MCF 10A (cell line): ENCODE measurements around the gene CALY. TPM values are rescaled to one million over a fixed set of nuclear protein-coding genes. Genes with fewer than 3 reads are reported as not detected.

Source experiments
- BruUV-seq: library from RNA; stranded (reverse); fragments of 400-500 nt; replicated peaks from 2 replicates; lab custom pipeline; 2021; lab: Mats Ljungman, UMichigan
- CTCF ChIA-PET: fragments of 300-600 bp; sonication (Branson Sonifier 250); formaldehyde crosslinking; extraction: SDS; loops from one replicate; lab custom pipeline; 2021; ENCODE audit warnings: antibody characterized with exemption, inconsistent platforms; lab: Yijun Ruan, JAX
- POLR2A ChIA-PET: fragments of 300-600, 350-650 bp; sonication (Branson Sonifier 250); formaldehyde crosslinking; extraction: SDS; loops from one replicate; lab custom pipeline; 2020; ENCODE audit warnings: antibody characterized with exemption, inconsistent platforms; lab: Yijun Ruan, JAX
- DNase-seq: peaks from one replicate; pipeline ENCODE4 v3.0.0-alpha.2; 2018; ENCODE audit not compliant: unreplicated experiment
- H3K27ac Mint-ChIP-seq: one replicate; pipeline ENCODE4 v1.8.0; 2022; ENCODE audit warnings: mild to moderate bottlenecking, low read depth, mixed read lengths; ENCODE audit not compliant: unreplicated experiment
- H3K27me3 Mint-ChIP-seq: one replicate; pipeline ENCODE4 v1.8.0; 2022; ENCODE audit warnings: mixed read lengths; ENCODE audit not compliant: insufficient read depth, unreplicated experiment
- H3K36me3 Mint-ChIP-seq: one replicate; pipeline ENCODE4 v1.8.0; 2022; ENCODE audit warnings: mild to moderate bottlenecking, moderate library complexity, mixed read lengths; ENCODE audit not compliant: insufficient read depth, unreplicated experiment
- H3K4me1 Mint-ChIP-seq: one replicate; pipeline ENCODE4 v1.8.0; 2022; ENCODE audit warnings: mixed read lengths; ENCODE audit not compliant: insufficient read depth, unreplicated experiment
- H3K4me3 Mint-ChIP-seq: one replicate; pipeline ENCODE4 v1.8.0; 2022; ENCODE audit warnings: mild to moderate bottlenecking, moderate library complexity, mixed read lengths; ENCODE audit not compliant: unreplicated experiment
- H3K9me3 Mint-ChIP-seq: one replicate; pipeline ENCODE4 v1.8.0; 2022; ENCODE audit warnings: mixed read lengths; ENCODE audit not compliant: unreplicated experiment
- intact Hi-C: fragments of 100-400 bp; cut with micrococcal nuclease; formaldehyde crosslinking; loops from 2 replicates; pipeline ENCODE4 v1.14.1; 2022
- total RNA-seq: library from RNA; stranded (reverse); gene quantifications from 2 replicates; pipeline ENCODE4 v1.2.3, GENCODE V29; 2022
- TF ChIP-seq, protein P1 (sequence below): fragments of 200-600 bp; IDR thresholded peaks from one replicate; pipeline ENCODE4 v1.8.0; 2022; ENCODE audit warnings: antibody characterized with exemption, mild to moderate bottlenecking; ENCODE audit not compliant: unreplicated experiment

The CALY gene
- total RNA-seq, 1 experiment from 2014 or later: not detected

DNA sequence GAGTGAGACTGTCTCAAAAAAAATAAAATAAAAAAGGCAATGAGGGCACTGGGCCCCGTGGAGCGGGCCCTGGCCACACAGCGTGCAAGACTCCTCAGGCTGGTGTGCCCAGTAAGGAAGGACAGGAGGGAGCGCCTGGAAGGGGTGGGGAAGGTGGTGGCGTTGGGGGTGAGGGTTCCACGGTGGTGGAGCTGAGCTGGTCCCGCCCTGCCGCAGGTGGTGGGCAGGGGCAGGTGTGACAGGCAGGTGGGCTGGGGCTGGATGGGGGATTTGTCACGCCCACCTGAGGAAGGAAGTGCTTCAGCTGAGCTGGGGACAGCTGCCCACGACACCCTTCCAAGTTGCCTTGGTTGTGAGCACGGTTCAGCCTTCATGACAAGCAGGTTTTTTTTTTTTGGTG is 9.7 kb upstream of the CALY start:
- intact Hi-C loops: no loop called here
- no peak overlapping the region for H3K27ac Mint-ChIP-seq
- peaks cover 10% of the 10 kb centered on the region for H3K36me3 Mint-ChIP-seq
- BruUV-seq: no TSS peak
- ChIA-PET CTCF (interaction anchor here (1.7 kb wide), 1 partner anchor 17 kb away, joined by 11 read pairs; no protein-coding TSS in a partner anchor), POLR2A (interaction anchor here (0.9 kb wide), 1 partner anchor 15 kb away, joined by 3 read pairs; no protein-coding TSS in a partner anchor)
- TF ChIP-seq, protein P1, sequence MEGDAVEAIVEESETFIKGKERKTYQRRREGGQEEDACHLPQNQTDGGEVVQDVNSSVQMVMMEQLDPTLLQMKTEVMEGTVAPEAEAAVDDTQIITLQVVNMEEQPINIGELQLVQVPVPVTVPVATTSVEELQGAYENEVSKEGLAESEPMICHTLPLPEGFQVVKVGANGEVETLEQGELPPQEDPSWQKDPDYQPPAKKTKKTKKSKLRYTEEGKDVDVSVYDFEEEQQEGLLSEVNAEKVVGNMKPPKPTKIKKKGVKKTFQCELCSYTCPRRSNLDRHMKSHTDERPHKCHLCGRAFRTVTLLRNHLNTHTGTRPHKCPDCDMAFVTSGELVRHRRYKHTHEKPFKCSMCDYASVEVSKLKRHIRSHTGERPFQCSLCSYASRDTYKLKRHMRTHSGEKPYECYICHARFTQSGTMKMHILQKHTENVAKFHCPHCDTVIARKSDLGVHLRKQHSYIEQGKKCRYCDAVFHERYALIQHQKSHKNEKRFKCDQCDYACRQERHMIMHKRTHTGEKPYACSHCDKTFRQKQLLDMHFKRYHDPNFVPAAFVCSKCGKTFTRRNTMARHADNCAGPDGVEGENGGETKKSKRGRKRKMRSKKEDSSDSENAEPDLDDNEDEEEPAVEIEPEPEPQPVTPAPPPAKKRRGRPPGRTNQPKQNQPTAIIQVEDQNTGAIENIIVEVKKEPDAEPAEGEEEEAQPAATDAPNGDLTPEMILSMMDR: no peak
- no peak overlapping the region for H3K4me3 Mint-ChIP-seq
- H3K4me1 Mint-ChIP-seq: peaks cover 6% of the 10 kb centered on the region
- no peak for DNase-seq
- no peaks in the 10 kb centered on the region for H3K9me3 Mint-ChIP-seq
- no peaks in the 10 kb centered on the region for H3K27me3 Mint-ChIP-seq

DNA sequence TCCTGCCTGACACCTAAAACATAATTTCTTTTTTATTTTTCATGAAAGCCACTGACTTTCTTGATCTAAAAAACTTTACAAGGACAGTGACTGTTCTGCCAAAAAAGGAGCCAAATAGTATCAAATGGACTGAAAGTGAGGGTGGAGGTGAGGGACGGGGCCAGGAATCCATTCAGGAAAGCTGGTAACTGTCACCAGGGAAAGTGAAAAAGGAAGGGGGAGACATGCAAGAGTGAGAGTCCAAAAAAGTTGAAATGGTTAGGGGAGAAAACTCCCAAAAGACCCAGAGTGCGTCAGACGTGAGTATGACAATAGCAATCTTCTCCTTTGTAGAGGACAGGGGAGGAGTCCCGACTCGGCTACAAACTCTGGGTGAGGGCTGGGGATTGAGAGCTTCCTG is 7.5 kb upstream of the CALY start:
- H3K27ac Mint-ChIP-seq: no peak overlapping the region
- peaks cover 10% of the 10 kb centered on the region for H3K36me3 Mint-ChIP-seq
- H3K4me1 Mint-ChIP-seq: peaks cover 4% of the 10 kb centered on the region
- POLR2A ChIA-PET: no interaction called here
- H3K4me3 Mint-ChIP-seq: no peak overlapping the region
- no peaks in the 10 kb centered on the region for H3K27me3 Mint-ChIP-seq
- no peak for DNase-seq
- H3K9me3 Mint-ChIP-seq: no peaks in the 10 kb centered on the region
- TF ChIP-seq, protein P1: no peak
- CTCF ChIA-PET: interaction anchor here (0.6 to 2.1 kb wide), 3 partner anchors 11 to 517 kb away, joined by 4 to 10 read pairs (median 5); no protein-coding TSS in a partner anchor
- no TSS peak for BruUV-seq
- intact Hi-C loops: no loop called here

DNA sequence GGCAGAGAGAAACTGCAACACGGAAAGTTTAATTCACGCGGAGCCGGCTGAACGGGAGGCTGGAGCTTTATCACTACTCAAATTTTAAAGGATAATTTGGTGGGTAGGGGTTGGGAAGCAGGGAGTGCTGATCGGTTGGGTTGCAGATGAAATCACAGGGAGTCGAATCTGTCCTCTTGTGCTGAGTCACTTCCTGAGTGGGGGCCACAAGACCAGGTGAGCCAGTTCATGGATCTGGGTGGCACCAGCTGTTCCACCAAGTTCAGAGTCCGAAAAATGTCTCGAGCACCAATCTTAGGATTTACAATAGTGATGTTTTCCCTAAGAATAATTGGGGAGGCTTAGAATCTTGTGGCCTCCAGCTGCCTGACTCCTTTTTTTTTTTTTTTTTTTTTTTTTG is 6.9 kb upstream of the CALY start:
- Mint-ChIP-seq H3K9me3 (no peaks in the 10 kb centered on the region), H3K4me3 (no peak overlapping the region), H3K27me3 (no peaks in the 10 kb centered on the region), H3K27ac (no peak overlapping the region), H3K4me1 (no peaks in the 10 kb centered on the region), H3K36me3 (peaks cover 10% of the 10 kb centered on the region)
- ChIA-PET POLR2A (no interaction called here), CTCF (interaction anchor here (0.6 to 2.1 kb wide), 2 partner anchors 14 to 516 kb away, joined by 5 to 10 read pairs; no protein-coding TSS in a partner anchor)
- DNase-seq: no peak
- TF ChIP-seq, protein P1: no peak
- intact Hi-C loops: no loop called here
- BruUV-seq: no TSS peak

DNA sequence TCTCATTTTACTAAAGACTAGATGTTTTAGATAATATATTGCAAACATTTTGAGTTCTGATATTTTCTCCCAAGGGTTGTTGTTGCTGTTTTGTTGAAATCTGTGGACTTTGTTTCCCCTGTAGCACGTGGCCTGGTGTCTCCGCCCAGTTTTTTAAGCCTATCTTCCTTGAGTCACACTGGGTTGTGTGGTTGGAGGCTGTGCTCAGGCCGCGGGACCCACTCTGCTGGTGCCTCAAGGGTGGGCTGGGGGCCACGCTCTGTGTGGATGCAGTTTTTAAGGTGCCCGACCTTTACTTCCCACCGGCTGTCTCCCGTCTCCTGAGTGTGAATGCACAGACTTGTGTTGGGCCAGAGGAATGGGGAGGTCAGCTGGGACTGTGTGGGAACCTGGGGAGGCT is 6.2 kb upstream of the CALY start:
- ChIA-PET CTCF (no interaction called here), POLR2A (no interaction called here)
- Mint-ChIP-seq H3K9me3 (no peaks in the 10 kb centered on the region), H3K27me3 (no peaks in the 10 kb centered on the region), H3K36me3 (peaks cover 10% of the 10 kb centered on the region), H3K27ac (no peak overlapping the region), H3K4me3 (no peak overlapping the region), H3K4me1 (no peaks in the 10 kb centered on the region)
- DNase-seq: no peak
- TF ChIP-seq, protein P1: no peak
- no TSS peak for BruUV-seq
- intact Hi-C loops: no loop called here
